GM18873 (cell line): ENCODE measurements around the gene MSX2.
"Not testable (repeated sequence)": the region's sequence is repeated elsewhere in the genome, so short reads cannot be mapped to it uniquely, and the experiment has no call there.

Source experiments
- ATAC-seq: cut with Tn5 transposase; IDR thresholded peaks from one replicate; pipeline ENCODE4 v1.9.1; 2021; ENCODE audit warnings: mild to moderate bottlenecking, moderate library complexity, moderate number of reproducible peaks; ENCODE audit not compliant: unreplicated experiment, low FRiP score

MSX2 gene

GRCh38 chr5:174732036-174733020 is 7.9 kb downstream of the MSX2 start:
- ATAC-seq: no peak

DNA sequence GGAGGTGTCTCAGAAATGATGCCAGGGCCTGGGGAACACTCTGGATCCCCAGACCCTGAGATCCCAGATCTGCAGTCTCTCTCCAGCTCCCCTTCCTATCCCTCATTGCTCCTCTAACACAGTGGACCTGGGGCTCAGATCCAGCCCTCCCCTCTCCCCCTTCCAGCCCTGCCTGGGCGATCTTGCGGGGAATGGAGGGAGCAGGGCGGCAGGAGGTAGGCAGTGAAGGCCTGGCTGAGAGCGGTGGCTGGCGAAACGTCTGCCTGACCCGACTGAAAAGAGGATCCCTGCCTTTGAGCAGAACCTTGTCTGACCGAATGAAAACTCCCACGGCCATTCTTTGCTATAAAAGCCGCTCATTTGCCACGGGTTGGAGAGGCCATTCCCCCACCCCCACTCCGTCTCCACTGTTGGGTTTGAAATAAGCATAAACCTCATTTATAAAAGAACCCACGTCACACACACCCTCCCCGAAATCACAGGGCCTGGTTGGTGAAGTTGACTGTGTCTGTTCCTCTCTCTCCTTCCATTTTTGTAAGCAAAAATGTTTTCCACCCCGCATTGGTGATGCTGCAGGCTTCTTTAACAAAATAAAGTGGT is 8.8 kb downstream of the MSX2 start:
- no peak for ATAC-seq

DNA sequence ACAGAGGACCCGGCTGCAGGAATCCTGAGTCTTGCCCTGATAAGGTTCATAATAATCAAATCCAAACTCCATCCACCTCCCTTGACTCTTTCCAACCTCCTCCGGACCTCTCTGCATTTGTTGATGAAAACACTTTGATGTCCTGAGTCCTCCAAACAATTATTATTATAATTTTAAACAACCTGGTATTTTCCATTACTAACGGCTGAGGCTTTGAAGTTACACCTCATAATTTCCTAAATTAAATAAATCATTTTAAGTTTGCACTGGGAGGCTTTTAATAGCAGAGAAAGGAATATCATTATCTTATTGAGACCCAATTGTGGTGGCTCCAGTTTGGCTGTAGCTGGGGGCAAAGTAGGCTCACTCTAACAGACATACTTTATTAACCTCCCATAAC is 9.5 kb downstream of the MSX2 start:
- no peak for ATAC-seq

DNA sequence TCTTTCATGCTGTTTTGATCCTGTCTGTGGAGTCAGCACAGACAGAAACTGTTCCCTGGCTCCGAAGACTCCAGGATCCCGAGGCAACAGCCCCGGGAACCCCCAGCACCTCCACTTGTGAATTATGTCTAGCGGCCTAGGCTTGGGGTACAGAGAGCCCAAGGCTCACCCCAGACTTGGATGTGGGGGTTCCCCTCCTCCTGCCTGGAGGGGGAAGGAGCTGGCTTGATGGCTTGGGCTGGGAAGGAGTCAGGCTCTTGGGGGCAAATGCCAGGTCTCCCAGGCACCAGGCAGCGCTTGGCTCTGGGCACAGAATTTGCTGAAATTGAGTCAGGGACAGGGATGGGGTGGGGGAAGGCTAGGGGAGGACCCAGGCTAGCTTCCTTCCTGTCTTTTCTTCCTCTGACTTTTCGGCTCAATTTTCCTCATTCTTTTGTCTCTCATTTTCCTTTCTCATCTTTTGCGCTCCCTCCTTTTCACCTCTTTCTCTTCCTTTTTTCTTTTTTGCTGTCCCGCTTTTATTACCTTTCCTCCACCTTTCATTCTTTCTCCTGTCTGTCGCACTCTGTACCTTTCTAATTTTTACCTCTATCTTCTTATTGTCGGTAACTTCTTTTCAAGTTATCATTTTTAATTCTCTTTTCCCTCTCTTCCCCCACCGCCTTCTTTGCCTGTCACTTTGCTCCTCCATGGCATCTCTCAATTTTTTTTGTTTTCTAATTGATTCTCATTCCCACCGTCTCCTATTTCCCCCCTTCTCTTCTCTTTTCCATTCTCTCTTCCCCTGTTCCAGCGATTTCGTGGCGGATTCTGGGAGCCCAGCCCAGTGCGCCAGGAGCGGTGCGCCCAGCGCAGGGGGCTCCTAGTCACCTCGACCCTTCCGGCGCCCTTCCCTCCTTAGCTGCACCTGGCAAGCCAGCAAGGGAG is 10.5 kb downstream of the MSX2 start:
- ATAC-seq: no peak

DNA sequence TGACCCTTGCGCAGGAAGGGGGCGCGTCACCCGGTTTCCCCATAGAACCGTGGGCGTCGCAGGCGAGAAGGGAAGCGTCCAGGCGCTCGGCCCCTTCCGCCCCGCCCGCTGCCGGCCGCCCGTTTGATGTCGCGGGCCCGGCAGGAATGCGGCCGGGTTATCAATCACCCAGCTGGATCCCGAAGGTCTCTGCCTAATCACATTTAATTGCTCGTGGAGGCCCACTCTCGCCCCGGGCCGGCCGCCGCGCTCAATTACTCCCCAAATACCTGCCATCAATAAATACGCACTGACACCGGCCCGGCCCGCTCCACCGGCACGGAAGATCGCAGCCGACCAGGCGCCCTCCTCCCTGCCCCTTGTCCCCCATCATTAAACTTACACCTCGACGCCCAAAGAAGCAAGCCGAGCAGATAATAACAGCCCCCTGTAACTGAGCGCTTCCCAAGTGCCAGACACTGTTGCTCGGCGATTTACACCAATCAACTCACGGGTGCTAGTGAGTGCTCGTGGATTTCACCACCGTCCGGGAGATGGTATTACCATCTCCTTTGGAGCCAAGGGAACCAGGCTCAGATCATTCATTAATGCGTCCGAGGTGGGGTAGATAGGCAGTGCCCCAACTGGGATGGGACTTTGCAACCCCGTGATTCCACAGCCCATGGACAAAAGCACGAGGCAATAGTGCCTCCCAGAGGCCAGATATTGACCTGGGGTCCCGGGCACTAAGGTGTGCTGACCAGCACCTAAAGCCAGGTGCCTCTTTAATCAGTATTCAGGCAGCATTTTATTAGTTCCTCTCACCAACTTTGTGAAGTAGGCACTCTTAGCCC is 11.3 kb downstream of the MSX2 start:
- no peak for ATAC-seq

DNA sequence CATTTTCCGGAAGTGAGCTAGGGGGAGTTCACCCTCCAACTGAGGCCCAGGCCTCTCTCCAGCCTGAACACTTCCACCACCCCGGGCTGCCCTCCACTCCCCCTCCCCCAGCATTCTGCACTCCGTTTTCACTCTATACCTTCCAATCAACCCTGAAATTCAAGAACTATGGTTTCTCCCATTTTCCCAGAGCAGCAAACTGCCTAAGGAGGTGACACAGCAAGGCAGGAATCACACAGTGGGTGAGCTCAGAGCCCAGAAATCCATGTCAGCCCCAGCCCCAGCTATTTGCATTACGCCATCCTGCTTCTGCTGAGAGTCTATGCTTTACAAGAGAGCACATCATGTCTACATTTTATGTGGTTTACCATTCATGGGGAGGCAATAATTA is 11.9 kb downstream of the MSX2 start:
- ATAC-seq: no peak

GRCh38 chr5:174736777-174737176 is 12.4 kb downstream of the MSX2 start:
- ATAC-seq: no peak

- ATAC-seq: no peak
These were observed 12.9 kb downstream of the MSX2 start for GRCh38 chr5:174737330-174737729.

- ATAC-seq: no peak
These were observed 17.0 kb downstream of the MSX2 start for GRCh38 chr5:174741352-174741751.

- no peak for ATAC-seq
These were observed 20.5 kb downstream of the MSX2 start for GRCh38 chr5:174744896-174745295.

GRCh38 chr5:174745590-174746103 is 21.3 kb downstream of the MSX2 start:
- ATAC-seq: no peak

DNA sequence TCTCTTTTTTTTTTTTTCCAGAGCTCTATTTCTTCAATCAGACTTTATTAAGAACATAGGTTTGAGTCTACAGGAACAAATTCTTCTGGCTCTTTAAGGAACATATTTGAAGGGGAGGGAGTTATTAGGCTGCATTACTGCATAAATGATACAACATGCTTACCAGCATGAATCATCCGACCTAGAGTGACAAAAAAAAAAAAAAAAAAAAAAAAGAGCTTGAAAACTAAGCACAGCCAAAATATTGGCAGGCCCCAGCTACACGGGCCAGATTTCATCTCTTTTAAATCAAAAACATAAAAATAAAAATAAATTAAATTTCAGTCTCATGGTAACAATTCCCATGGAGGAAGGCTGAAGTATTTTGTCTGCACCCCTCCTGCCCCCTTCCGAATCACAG is 26.3 kb downstream of the MSX2 start:
- no peak for ATAC-seq

GRCh38 chr5:174751154-174752000 is 27.0 kb downstream of the MSX2 start:
- no peak for ATAC-seq

DNA sequence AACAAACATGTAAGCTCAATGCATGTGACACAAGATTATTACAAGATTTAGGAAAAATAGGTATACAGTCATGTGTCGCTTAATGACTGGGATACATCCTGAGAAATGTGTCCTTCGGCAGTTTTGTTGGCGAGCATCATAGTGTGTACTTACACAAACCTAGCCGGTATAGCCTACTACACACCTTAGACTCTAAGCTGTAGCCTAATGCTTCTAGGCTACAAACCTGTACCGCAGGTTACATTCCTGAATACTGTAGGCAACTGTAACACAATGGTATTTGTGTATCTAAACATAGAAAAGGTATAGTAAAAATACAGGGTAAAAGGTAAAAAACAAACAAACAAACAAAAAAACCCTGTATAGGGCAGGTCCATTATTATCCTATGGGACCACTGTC is 27.7 kb downstream of the MSX2 start:
- no peak for ATAC-seq

GRCh38 chr5:174755106-174755505 is 30.7 kb downstream of the MSX2 start:
- no peak for ATAC-seq

DNA sequence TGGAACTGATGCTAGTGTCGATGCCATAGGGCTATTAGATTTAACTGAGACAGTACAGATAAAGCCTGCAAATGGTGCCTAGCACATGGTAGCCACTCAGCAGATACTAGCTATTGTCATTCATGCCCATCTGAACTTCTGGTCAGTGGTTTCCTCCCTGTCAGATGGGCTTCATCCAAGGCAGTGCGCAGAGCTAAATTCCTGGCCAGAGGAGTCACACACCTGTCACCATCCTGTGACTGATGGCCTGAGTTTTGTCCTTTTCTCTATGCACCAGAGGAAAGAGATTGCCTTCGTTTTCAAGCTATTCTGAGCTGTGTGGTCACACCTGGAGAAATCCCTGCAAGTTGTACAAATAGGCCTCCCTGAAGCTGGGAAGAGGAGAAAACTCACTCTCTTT is 34.7 kb downstream of the MSX2 start:
- ATAC-seq: no peak

DNA sequence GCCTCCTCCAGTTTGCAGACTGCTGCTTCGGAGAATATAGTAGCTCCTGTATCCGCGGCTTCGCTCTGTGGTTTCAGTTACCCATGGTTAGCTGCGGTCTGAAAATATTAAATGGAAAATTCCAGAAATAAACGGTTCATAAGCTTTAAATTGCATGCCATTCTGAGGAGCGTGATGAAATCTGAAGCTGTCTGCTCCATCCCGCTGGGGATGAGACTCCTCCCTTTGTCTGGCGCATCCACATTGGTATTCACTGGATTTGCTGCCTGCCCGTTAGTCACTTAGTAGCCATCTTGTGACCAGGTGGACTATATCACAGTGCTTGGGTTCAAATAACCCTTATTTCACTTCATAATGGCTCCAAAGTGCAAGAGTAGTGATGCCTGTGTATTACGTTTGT is 36.3 kb downstream of the MSX2 start:
- ATAC-seq: no peak

- not testable (repeated sequence) for ATAC-seq
These were observed 37.0 kb downstream of the MSX2 start for GRCh38 chr5:174761341-174761740.

GRCh38 chr5:174764309-174764708 is 39.9 kb downstream of the MSX2 start:
- no peak for ATAC-seq
